HL-60 (cell line): ENCODE measurements around the gene ALMS1.
"Not testable (repeated sequence)": the region's sequence is repeated elsewhere in the genome, so short reads cannot be mapped to it uniquely, and the experiment has no call there.

Experiments
- DNase-seq, 2 experiments: peaks; one replicate each; pipeline ENCODE4 v3.0.0-alpha.2; 2010 to 2020; ENCODE audit warnings: low read depth in 1 of 2, low spot score in 1 of 2
- H3K27ac ChIP-seq: fragments of 250-450 bp; sonication (Bioruptor Pico); replicated peaks from 2 replicates; pipeline ENCODE4 v1.5.1; 2020; ENCODE audit warnings: mild to moderate bottlenecking, moderate library complexity
- H3K27me3 ChIP-seq: fragments of 250-450 bp; sonication (Bioruptor Pico); 2 replicates; pipeline ENCODE4 v1.5.1; 2021; ENCODE audit warnings: mild to moderate bottlenecking, moderate library complexity; ENCODE audit not compliant: insufficient read depth, poor library complexity, severe bottlenecking
- H3K4me3 ChIP-seq: replicated peaks from 2 replicates; pipeline ENCODE4 v1.5.1; 2011; ENCODE audit warnings: mild to moderate bottlenecking, control low read depth, low read length; ENCODE audit not compliant: insufficient read depth
- CTCF ChIP-seq: IDR thresholded peaks from one replicate; pipeline ENCODE4 v1.5.1; 2011; ENCODE audit warnings: low read length, control low read depth, inconsistent platforms; ENCODE audit not compliant: insufficient read depth
- GABPA ChIP-seq: IDR thresholded peaks from 2 replicates; pipeline ENCODE4 v1.6.1; 2012; ENCODE audit warnings: low read depth
- POLR2AphosphoS5 ChIP-seq: IDR thresholded peaks from 2 replicates; pipeline ENCODE4 v1.6.1; 2012; ENCODE audit warnings: low read depth
- REST ChIP-seq: IDR thresholded peaks from 2 replicates; pipeline ENCODE4 v1.6.1; 2012; ENCODE audit warnings: low read depth; ENCODE audit not compliant: insufficient replicate concordance
- SPI1 ChIP-seq: IDR thresholded peaks from 2 replicates; pipeline ENCODE4 v1.6.1; 2012; ENCODE audit warnings: low read depth, mild to moderate bottlenecking, borderline replicate concordance

ALMS1 gene

DNA sequence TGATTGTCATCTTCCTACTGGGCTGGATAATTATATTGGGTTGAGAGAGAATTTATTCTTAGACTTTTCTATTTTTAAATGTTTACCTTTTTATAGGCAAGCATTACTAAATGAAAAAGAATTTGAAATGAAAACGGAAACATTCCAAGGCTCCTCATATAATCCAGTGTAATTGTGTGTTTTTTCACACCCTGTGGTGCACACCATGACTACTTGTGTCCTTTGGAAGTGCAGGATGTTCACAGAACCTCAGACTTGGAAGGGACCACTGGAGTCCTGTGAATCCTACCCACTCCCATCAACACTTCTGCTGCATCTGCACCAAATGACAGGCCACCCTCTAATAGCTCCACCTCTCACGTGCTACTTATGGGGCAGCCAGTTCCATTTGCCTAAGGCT lies 208.6 kb downstream of the ALMS1 start:
- no peaks in the 10 kb centered on the region for H3K27me3 ChIP-seq
- H3K27ac ChIP-seq: no peak overlapping the region
- no peak for DNase-seq
- no peak overlapping the region for H3K4me3 ChIP-seq
- no peak for TF ChIP-seq REST
- TF ChIP-seq SPI1: no peak
- no peak for TF ChIP-seq CTCF
- no peak for TF ChIP-seq POLR2AphosphoS5
- no peak for TF ChIP-seq GABPA

- no peak for TF ChIP-seq POLR2AphosphoS5
These were observed 216.1 kb downstream of the ALMS1 start for GRCh38 chr2:73601780-73602179.

GRCh38 chr2:73603099-73603588 lies 217.5 kb downstream of the ALMS1 start:
- DNase-seq, H3K4me3 ChIP-seq, H3K27me3 ChIP-seq, H3K27ac ChIP-seq: not testable (repeated sequence)

More at GRCh38 chr2:73601780-73602179, 216.1 kb downstream of the ALMS1 start:
- Histone ChIP-seq H3K27me3 (no peaks in the 10 kb centered on the region), H3K4me3 (no peak overlapping the region), H3K27ac (no peak overlapping the region)
- DNase-seq: no peak

DNA sequence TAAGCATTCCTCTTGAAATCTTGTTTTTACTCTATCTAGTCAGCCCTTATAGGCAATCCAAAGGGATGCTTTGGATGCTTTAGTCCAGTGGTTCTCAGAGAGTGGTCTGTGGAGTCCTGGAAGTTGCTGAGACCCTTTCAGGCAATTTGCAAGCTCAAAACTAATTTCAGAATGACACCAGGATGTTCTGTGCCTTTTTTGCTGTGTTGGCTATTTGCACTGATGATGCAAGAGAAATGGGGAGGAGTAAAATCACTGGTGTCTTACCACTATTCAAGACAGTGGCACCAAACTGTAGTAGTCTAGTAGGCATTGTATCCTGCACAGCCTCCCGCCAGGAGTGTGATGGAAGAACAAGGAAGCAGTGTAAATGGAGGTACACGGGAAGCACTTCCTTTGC lies 219.0 kb downstream of the ALMS1 start:
- not testable (repeated sequence) for H3K4me3 ChIP-seq, H3K27me3 ChIP-seq, H3K27ac ChIP-seq, DNase-seq

GRCh38 chr2:73610111-73610510 lies 224.5 kb downstream of the ALMS1 start:
- Histone ChIP-seq H3K4me3 (no peak overlapping the region), H3K27me3 (no peaks in the 10 kb centered on the region), H3K27ac (no peak overlapping the region)
- no peak for DNase-seq
- TF ChIP-seq REST (no peak), POLR2AphosphoS5 (no peak), GABPA (no peak), SPI1 (no peak), CTCF (no peak)
